ENCODE measurements around the gene CFAP57. TPM values are rescaled to one million over a fixed set of nuclear protein-coding genes. Genes with fewer than 3 reads are reported as not detected.

Gene CFAP57
- total RNA-seq, 1 donor from 2014 or later: not detected

- peaks cover 10% of the 10 kb centered on the region for H3K4me1 Mint-ChIP-seq
- POLR2A ChIA-PET: no interaction called here
- intact Hi-C loops (cut with micrococcal nuclease): no loop called here
- TF ChIP-seq CTCF (IDR thresholded peaks at IDR 0.05): no peak
- no peak for DNase-seq
- no peak overlapping the region for H3K27ac Mint-ChIP-seq
- H3K27me3 Mint-ChIP-seq: peaks cover 30% of the 10 kb centered on the region
- H3K36me3 Mint-ChIP-seq (ENCODE audit: low read depth): no peaks in the 10 kb centered on the region
- H3K4me3 Mint-ChIP-seq: no peak overlapping the region
- CTCF ChIA-PET: no interaction called here
- ATAC-seq (ENCODE audit: low read depth): no peak
- no peaks in the 10 kb centered on the region for H3K9me3 Mint-ChIP-seq
These were observed 19.3 kb upstream of the CFAP57 start for GRCh38 chr1:43152866-43153265.

- H3K27ac Mint-ChIP-seq: no peak overlapping the region
- no peak overlapping the region for H3K4me3 Mint-ChIP-seq
- H3K36me3 Mint-ChIP-seq (ENCODE audit: low read depth): no peaks in the 10 kb centered on the region
- H3K4me1 Mint-ChIP-seq: peaks cover 10% of the 10 kb centered on the region
- no peak for DNase-seq
- no peak for TF ChIP-seq CTCF (IDR thresholded peaks at IDR 0.05)
- H3K27me3 Mint-ChIP-seq: peaks cover 28% of the 10 kb centered on the region
- intact Hi-C loops (cut with micrococcal nuclease): no loop called here
- CTCF ChIA-PET: no interaction called here
- ATAC-seq (ENCODE audit: low read depth): no peak
- H3K9me3 Mint-ChIP-seq: no peaks in the 10 kb centered on the region
- POLR2A ChIA-PET: no interaction called here
These were observed 18.7 kb upstream of the CFAP57 start for GRCh38 chr1:43153443-43153842.

- intact Hi-C loops (cut with micrococcal nuclease): no loop called here
- H3K4me1 Mint-ChIP-seq: peaks cover 10% of the 10 kb centered on the region
- CTCF ChIA-PET: no interaction called here
- no peak for ATAC-seq (ENCODE audit: low read depth)
- H3K9me3 Mint-ChIP-seq: no peaks in the 10 kb centered on the region
- POLR2A ChIA-PET: no interaction called here
- peaks cover 13% of the 10 kb centered on the region for H3K27me3 Mint-ChIP-seq
- H3K27ac Mint-ChIP-seq: no peak overlapping the region
- no peak for DNase-seq
- no peaks in the 10 kb centered on the region for H3K36me3 Mint-ChIP-seq (ENCODE audit: low read depth)
- TF ChIP-seq CTCF (IDR thresholded peaks at IDR 0.05): no peak
- H3K4me3 Mint-ChIP-seq: no peak overlapping the region
These were observed 16.1 kb upstream of the CFAP57 start for GRCh38 chr1:43156026-43156425.

- Mint-ChIP-seq H3K27ac (no peak overlapping the region), H3K4me3 (no peak overlapping the region), H3K4me1 (peaks cover 7% of the 10 kb centered on the region), H3K9me3 (no peaks in the 10 kb centered on the region), H3K36me3 (ENCODE audit: low read depth) (peaks cover 78% of the 10 kb centered on the region), H3K27me3 (no peaks in the 10 kb centered on the region)
- no peak for ATAC-seq (ENCODE audit: low read depth)
- POLR2A ChIA-PET: no interaction called here
- no peak for TF ChIP-seq CTCF (IDR thresholded peaks at IDR 0.05)
- CTCF ChIA-PET: no interaction called here
- intact Hi-C loops (cut with micrococcal nuclease): no loop called here
- no peak for DNase-seq
These were observed 7.0 kb upstream of the CFAP57 start for GRCh38 chr1:43165162-43165561.

- intact Hi-C loops (cut with micrococcal nuclease): no loop called here
- no peak for DNase-seq
- ChIA-PET CTCF (no interaction called here), POLR2A (no interaction called here)
- Mint-ChIP-seq H3K27me3 (no peaks in the 10 kb centered on the region), H3K4me3 (no peak overlapping the region), H3K27ac (no peak overlapping the region), H3K36me3 (ENCODE audit: low read depth) (peaks cover 84% of the 10 kb centered on the region), H3K4me1 (peaks cover 13% of the 10 kb centered on the region), H3K9me3 (no peaks in the 10 kb centered on the region)
- ATAC-seq (ENCODE audit: low read depth): no peak
- TF ChIP-seq CTCF (IDR thresholded peaks at IDR 0.05): no peak
These were observed 6.4 kb upstream of the CFAP57 start for GRCh38 chr1:43165765-43166164.

Data from activated B cell treated with CpG ODN at 0.5 μM for 24 hours (primary cell).